HG03521 (cell line): Measurements from ENCODE around the gene PRLH.

ENCODE experiments used
- ATAC-seq: cut with Tn5 transposase; IDR thresholded peaks from one replicate; pipeline ENCODE4 v1.9.1; 2021; ENCODE audit warnings: mild to moderate bottlenecking, moderate library complexity; ENCODE audit not compliant: unreplicated experiment

The PRLH gene

GRCh38 chr2:237538901-237539300 lies 27.5 kb upstream of the PRLH start:
- no peak for ATAC-seq

GRCh38 chr2:237539681-237540080 lies 26.7 kb upstream of the PRLH start:
- no peak for ATAC-seq

GRCh38 chr2:237540223-237540775 lies 26.1 kb upstream of the PRLH start:
- ATAC-seq, result no peak

- no peak for ATAC-seq
Observed at GRCh38 chr2:237540823-237541222, 25.6 kb upstream of the PRLH start.

GRCh38 chr2:237541243-237541642 lies 25.1 kb upstream of the PRLH start:
- ATAC-seq, result no peak

GRCh38 chr2:237542001-237542704 lies 24.2 kb upstream of the PRLH start:
- no peak for ATAC-seq

- no peak for ATAC-seq
Observed at GRCh38 chr2:237546040-237546875, 20.1 kb upstream of the PRLH start.

GRCh38 chr2:237546876-237547395 lies 19.4 kb upstream of the PRLH start:
- ATAC-seq, result no peak

- no peak for ATAC-seq
Observed at GRCh38 chr2:237547841-237548416, 18.4 kb upstream of the PRLH start.

- ATAC-seq, result no peak
Observed at GRCh38 chr2:237549216-237549615, 17.2 kb upstream of the PRLH start.

GRCh38 chr2:237549643-237550415 lies 16.5 kb upstream of the PRLH start:
- ATAC-seq, result no peak

GRCh38 chr2:237551071-237551574 lies 15.3 kb upstream of the PRLH start:
- no peak for ATAC-seq

- ATAC-seq, result no peak
Observed at GRCh38 chr2:237552908-237553307, 13.5 kb upstream of the PRLH start.

- no peak for ATAC-seq
Observed at GRCh38 chr2:237553948-237554347, 12.4 kb upstream of the PRLH start.

GRCh38 chr2:237555560-237555959 lies 10.8 kb upstream of the PRLH start:
- ATAC-seq, result no peak

GRCh38 chr2:237556773-237557632 lies 9.4 kb upstream of the PRLH start:
- peak; percentile 72 for ATAC-seq

GRCh38 chr2:237557633-237558015 lies 8.8 kb upstream of the PRLH start:
- ATAC-seq, result no peak

GRCh38 chr2:237558961-237559641 lies 7.3 kb upstream of the PRLH start:
- ATAC-seq, result no peak

GRCh38 chr2:237561221-237561620 lies 5.2 kb upstream of the PRLH start:
- no peak for ATAC-seq
